ENCODE results near the gene FDXR.
"Not testable (repeated sequence)": the region's sequence is repeated elsewhere in the genome, so short reads cannot be mapped to it uniquely, and the experiment has no call there.

FDXR gene

GRCh38 chr17:74907012-74907411, 34.2 kb upstream of the FDXR start:
- H3K4me3 Mint-ChIP-seq = no peak overlapping the region
- H3K36me3 Mint-ChIP-seq (ENCODE audit: low read depth) = no peaks in the 10 kb centered on the region

GRCh38 chr17:74906214-74906793, 33.5 kb upstream of the FDXR start:
- H3K9me3 Mint-ChIP-seq; H3K36me3 Mint-ChIP-seq (ENCODE audit: low read depth); H3K4me1 Mint-ChIP-seq (ENCODE audit: low read depth); H3K4me3 Mint-ChIP-seq; intact Hi-C loops (cut with micrococcal nuclease); H3K27ac Mint-ChIP-seq: not testable (repeated sequence)
- peaks cover 42% of the 10 kb centered on the region for H3K27me3 Mint-ChIP-seq

More at GRCh38 chr17:74907012-74907411, 34.2 kb upstream of the FDXR start:
- H3K4me1 Mint-ChIP-seq (ENCODE audit: low read depth) = no peaks in the 10 kb centered on the region
- H3K27ac Mint-ChIP-seq = no peak overlapping the region
- H3K27me3 Mint-ChIP-seq = peaks cover 38% of the 10 kb centered on the region
- intact Hi-C loops (cut with micrococcal nuclease) = no loop called here
- no peaks in the 10 kb centered on the region for H3K9me3 Mint-ChIP-seq

GRCh38 chr17:74904687-74905409, 32.1 kb upstream of the FDXR start:
- Mint-ChIP-seq H3K9me3 (no peaks in the 10 kb centered on the region), H3K27ac (no peak overlapping the region)
- intact Hi-C loops (cut with micrococcal nuclease) = no loop called here

GRCh38 chr17:74903671-74904070, 30.9 kb upstream of the FDXR start:
- H3K36me3 Mint-ChIP-seq (ENCODE audit: low read depth) = no peaks in the 10 kb centered on the region
- H3K4me1 Mint-ChIP-seq (ENCODE audit: low read depth) = no peaks in the 10 kb centered on the region
- no peak overlapping the region for H3K27ac Mint-ChIP-seq
- H3K4me3 Mint-ChIP-seq = no peak overlapping the region
- peaks cover 43% of the 10 kb centered on the region for H3K27me3 Mint-ChIP-seq
- intact Hi-C loops (cut with micrococcal nuclease) = no loop called here
- H3K9me3 Mint-ChIP-seq = no peaks in the 10 kb centered on the region

More at GRCh38 chr17:74904687-74905409, 32.1 kb upstream of the FDXR start:
- Mint-ChIP-seq H3K36me3 (ENCODE audit: low read depth) (no peaks in the 10 kb centered on the region), H3K4me3 (no peak overlapping the region), H3K27me3 (peaks cover 46% of the 10 kb centered on the region), H3K4me1 (ENCODE audit: low read depth) (no peaks in the 10 kb centered on the region)

- H3K27me3 Mint-ChIP-seq = peaks cover 40% of the 10 kb centered on the region
- intact Hi-C loops (cut with micrococcal nuclease) = no loop called here
- no peak overlapping the region for H3K27ac Mint-ChIP-seq
- H3K36me3 Mint-ChIP-seq (ENCODE audit: low read depth) = no peaks in the 10 kb centered on the region
- no peaks in the 10 kb centered on the region for H3K4me1 Mint-ChIP-seq (ENCODE audit: low read depth)
- H3K9me3 Mint-ChIP-seq = no peaks in the 10 kb centered on the region
- H3K4me3 Mint-ChIP-seq = no peak overlapping the region
These were observed 30.2 kb upstream of the FDXR start for GRCh38 chr17:74903034-74903433.

GRCh38 chr17:74901353-74902135, 28.8 kb upstream of the FDXR start:
- Mint-ChIP-seq H3K27me3 (peaks cover 43% of the 10 kb centered on the region), H3K4me1 (ENCODE audit: low read depth) (no peaks in the 10 kb centered on the region)
- intact Hi-C loops (cut with micrococcal nuclease) = no loop called here

GRCh38 chr17:74900208-74900607, 27.4 kb upstream of the FDXR start:
- no peaks in the 10 kb centered on the region for H3K36me3 Mint-ChIP-seq (ENCODE audit: low read depth)
- no peak overlapping the region for H3K4me3 Mint-ChIP-seq
- H3K9me3 Mint-ChIP-seq = no peaks in the 10 kb centered on the region
- intact Hi-C loops (cut with micrococcal nuclease) = no loop called here
- no peaks in the 10 kb centered on the region for H3K4me1 Mint-ChIP-seq (ENCODE audit: low read depth)
- peaks cover 51% of the 10 kb centered on the region for H3K27me3 Mint-ChIP-seq
- H3K27ac Mint-ChIP-seq = no peak overlapping the region

More at GRCh38 chr17:74901353-74902135, 28.8 kb upstream of the FDXR start:
- Mint-ChIP-seq H3K27ac (no peak overlapping the region), H3K9me3 (no peaks in the 10 kb centered on the region), H3K36me3 (ENCODE audit: low read depth) (no peaks in the 10 kb centered on the region), H3K4me3 (no peak overlapping the region)

GRCh38 chr17:74898376-74898946, 25.7 kb upstream of the FDXR start:
- H3K36me3 Mint-ChIP-seq (ENCODE audit: low read depth) = no peaks in the 10 kb centered on the region
- H3K4me1 Mint-ChIP-seq (ENCODE audit: low read depth) = peaks cover 6% of the 10 kb centered on the region
- peaks cover 59% of the 10 kb centered on the region for H3K27me3 Mint-ChIP-seq
- no peaks in the 10 kb centered on the region for H3K9me3 Mint-ChIP-seq
- intact Hi-C loops (cut with micrococcal nuclease) = no loop called here
- no peak overlapping the region for H3K4me3 Mint-ChIP-seq
- H3K27ac Mint-ChIP-seq = no peak overlapping the region

- intact Hi-C loops (cut with micrococcal nuclease) = no loop called here
These were observed 21.3 kb upstream of the FDXR start for GRCh38 chr17:74893936-74894671.

GRCh38 chr17:74892974-74893911, 20.4 kb upstream of the FDXR start, which contains the start of gene FADS6:
TSS of gene FADS6 (minus strand) at chr17:74893633. CDS start at chr17:74893595, 38 bp downstream.
- H3K27ac Mint-ChIP-seq = no peak within 1 kb of the TSS
- no peaks in the 10 kb centered on the region for H3K36me3 Mint-ChIP-seq (ENCODE audit: low read depth)
- intact Hi-C loops (cut with micrococcal nuclease) = no loop called here
- peaks cover 75% of the 10 kb centered on the region for H3K27me3 Mint-ChIP-seq
- peak within 1 kb of the TSS; percentile 59 for H3K4me3 Mint-ChIP-seq
- no peaks in the 10 kb centered on the region for H3K9me3 Mint-ChIP-seq
- H3K4me1 Mint-ChIP-seq (ENCODE audit: low read depth) = peaks cover 12% of the 10 kb centered on the region

More at GRCh38 chr17:74893936-74894671, 21.3 kb upstream of the FDXR start:
- Mint-ChIP-seq H3K9me3 (no peaks in the 10 kb centered on the region), H3K4me3 (peak overlapping the region; percentile 22), H3K36me3 (ENCODE audit: low read depth) (no peaks in the 10 kb centered on the region), H3K4me1 (ENCODE audit: low read depth) (peaks cover 12% of the 10 kb centered on the region), H3K27ac (no peak overlapping the region), H3K27me3 (peaks cover 71% of the 10 kb centered on the region)

- H3K27me3 Mint-ChIP-seq = peaks cover 77% of the 10 kb centered on the region
These were observed 19.4 kb upstream of the FDXR start for GRCh38 chr17:74892013-74892841.

GRCh38 chr17:74890554-74890953, 17.8 kb upstream of the FDXR start:
- Mint-ChIP-seq H3K36me3 (ENCODE audit: low read depth) (no peaks in the 10 kb centered on the region), H3K4me3 (no peak overlapping the region), H3K27me3 (peaks cover 72% of the 10 kb centered on the region), H3K27ac (no peak overlapping the region), H3K9me3 (no peaks in the 10 kb centered on the region), H3K4me1 (ENCODE audit: low read depth) (peaks cover 12% of the 10 kb centered on the region)
- intact Hi-C loops (cut with micrococcal nuclease) = no loop called here

More at GRCh38 chr17:74892013-74892841, 19.4 kb upstream of the FDXR start:
- no peak overlapping the region for H3K4me3 Mint-ChIP-seq
- intact Hi-C loops (cut with micrococcal nuclease) = no loop called here
- peaks cover 12% of the 10 kb centered on the region for H3K4me1 Mint-ChIP-seq (ENCODE audit: low read depth)
- H3K36me3 Mint-ChIP-seq (ENCODE audit: low read depth) = no peaks in the 10 kb centered on the region
- H3K9me3 Mint-ChIP-seq = no peaks in the 10 kb centered on the region
- H3K27ac Mint-ChIP-seq = no peak overlapping the region
